ENCODE measurements around the gene DTYMK.

Gene DTYMK

DNA sequence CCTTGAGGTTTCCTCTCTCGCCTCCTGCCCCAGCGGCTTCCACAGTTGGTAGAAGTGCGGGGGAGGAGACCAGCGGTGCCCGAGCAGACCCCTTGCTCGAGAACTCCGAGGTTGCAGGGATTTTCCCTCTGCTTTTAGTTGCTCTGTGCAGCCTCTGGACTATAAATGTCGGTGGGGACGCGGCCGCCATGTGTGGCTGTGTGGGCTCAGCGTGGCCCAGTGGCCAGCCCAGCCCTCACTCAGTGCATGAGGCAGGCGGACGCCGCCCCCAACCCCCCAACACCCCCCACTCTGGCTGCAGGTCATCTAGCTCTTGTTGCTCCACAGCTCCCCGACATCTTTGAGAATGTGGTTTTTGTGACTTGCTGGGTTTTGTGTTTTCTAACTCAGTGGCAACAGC, 32.5 kb upstream of the DTYMK start:
- FAIRE-seq (no peak), DNase-seq (ENCODE audit: insufficient read length, low spot score) (no peak)
- no peak for TF ChIP-seq PAX5 (IDR thresholded peaks at IDR 0.05; ENCODE audit: insufficient read depth, low read length, severe bottlenecking)
- no peak for TF ChIP-seq POLR2AphosphoS5 (IDR thresholded peaks at IDR 0.05; ENCODE audit: low read depth, low read length)
- TF ChIP-seq POLR2A (IDR thresholded peaks at IDR 0.05; ENCODE audit: low read depth, low read length) = no peak
- no peak for TF ChIP-seq POU2F2 (IDR thresholded peaks at IDR 0.05; ENCODE audit: low read depth, low read length)
- no peak for TF ChIP-seq SPI1 (IDR thresholded peaks at IDR 0.05; ENCODE audit: low read depth, low read length)
- no peak for TF ChIP-seq TAF1 (IDR thresholded peaks at IDR 0.05; ENCODE audit: low read depth, low read length)

DNA sequence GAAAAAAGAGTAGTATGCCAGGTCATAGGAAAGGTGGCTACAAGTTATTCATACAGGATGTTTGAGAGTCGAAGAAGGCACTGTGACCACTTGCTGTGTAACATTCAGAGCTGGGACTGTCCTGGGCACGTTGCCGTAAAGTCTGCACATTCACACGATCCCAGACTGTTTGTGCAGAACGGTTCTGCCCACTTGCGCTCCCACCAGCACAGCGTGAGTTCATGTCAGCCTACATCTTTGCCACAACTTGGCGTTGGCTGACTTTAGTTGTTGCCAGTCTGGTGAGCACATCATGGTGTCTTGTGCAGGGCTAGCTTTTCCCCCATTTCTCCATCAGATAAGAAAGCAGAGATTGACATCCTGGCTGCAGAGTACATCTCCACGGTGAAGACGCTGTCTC, 22.3 kb upstream of the DTYMK start:
- TF ChIP-seq POU2F2 (IDR thresholded peaks at IDR 0.05; ENCODE audit: low read depth, low read length) (no peak), PAX5 (IDR thresholded peaks at IDR 0.05; ENCODE audit: insufficient read depth, low read length, severe bottlenecking) (no peak), POLR2A (IDR thresholded peaks at IDR 0.05; ENCODE audit: low read depth, low read length) (no peak), POLR2AphosphoS5 (IDR thresholded peaks at IDR 0.05; ENCODE audit: low read depth, low read length) (no peak)
- FAIRE-seq (no peak), DNase-seq (ENCODE audit: insufficient read length, low spot score) (no peak)

DNA sequence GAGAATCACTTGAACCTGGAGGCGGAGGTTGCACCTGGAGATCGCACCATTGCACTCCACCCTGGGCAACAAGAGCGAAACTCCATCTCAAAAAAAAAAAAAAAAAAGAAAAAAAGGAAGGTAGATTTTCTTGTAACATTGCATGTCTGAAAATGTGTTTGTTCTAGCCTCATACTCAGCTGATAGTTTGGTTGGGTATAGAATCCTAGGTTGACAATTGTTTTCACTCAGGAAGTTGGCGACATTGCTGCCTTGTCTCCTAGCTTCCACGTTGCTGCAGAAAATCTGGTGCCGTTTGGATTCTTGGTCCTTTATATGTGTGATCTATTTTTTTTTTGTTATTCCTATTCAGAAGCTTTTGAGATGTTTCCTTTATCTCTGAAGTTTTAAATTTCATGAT, 19.9 kb upstream of the DTYMK start:
- FAIRE-seq (no peak), DNase-seq (ENCODE audit: insufficient read length, low spot score) (no peak)

DNA sequence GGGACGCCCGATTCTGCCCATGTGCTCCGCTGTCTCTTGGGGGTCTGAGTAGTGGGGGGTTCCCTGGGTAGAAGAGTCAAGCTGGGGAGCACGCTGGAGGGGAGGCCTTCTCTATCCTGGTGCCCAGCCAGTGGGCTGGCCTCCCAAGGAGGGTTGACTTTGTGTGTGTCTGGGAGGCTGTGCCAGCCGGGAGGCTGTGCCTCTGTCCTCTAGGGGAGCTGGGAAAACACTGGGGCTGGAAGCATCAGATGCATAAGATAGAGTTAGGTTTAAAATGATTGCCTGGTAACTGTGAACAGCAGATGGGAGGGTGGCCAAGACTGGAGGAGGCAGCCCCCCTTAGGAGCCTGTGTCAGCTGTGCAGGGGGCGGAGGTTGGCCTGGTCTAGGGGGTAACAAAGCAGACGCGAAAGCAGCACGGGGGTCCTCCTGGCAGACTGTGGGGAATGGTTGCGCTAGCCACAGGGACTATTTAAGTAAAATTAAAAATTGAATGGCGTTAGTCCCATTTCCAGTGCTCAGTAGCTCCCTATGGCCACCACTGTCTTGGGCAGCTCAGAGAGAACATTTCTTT, 16.5 kb upstream of the DTYMK start:
- DNase-seq (ENCODE audit: insufficient read length, low spot score) = no peak
- no peak for TF ChIP-seq POU2F2 (IDR thresholded peaks at IDR 0.05; ENCODE audit: low read depth, low read length)
- no peak for TF ChIP-seq PAX5 (IDR thresholded peaks at IDR 0.05; ENCODE audit: insufficient read depth, low read length, severe bottlenecking)
- TF ChIP-seq SPI1 (IDR thresholded peaks at IDR 0.05; ENCODE audit: low read depth, low read length) = no peak
- no peak for TF ChIP-seq POLR2A (IDR thresholded peaks at IDR 0.05; ENCODE audit: low read depth, low read length)
- no peak for TF ChIP-seq TAF1 (IDR thresholded peaks at IDR 0.05; ENCODE audit: low read depth, low read length)
- FAIRE-seq = no peak

More for the DNA sequence above, 19.9 kb upstream of the DTYMK start:
- TF ChIP-seq POLR2A (IDR thresholded peaks at IDR 0.05; ENCODE audit: low read depth, low read length) (no peak), POU2F2 (IDR thresholded peaks at IDR 0.05; ENCODE audit: low read depth, low read length) (no peak), TAF1 (IDR thresholded peaks at IDR 0.05; ENCODE audit: low read depth, low read length) (no peak)

DNA sequence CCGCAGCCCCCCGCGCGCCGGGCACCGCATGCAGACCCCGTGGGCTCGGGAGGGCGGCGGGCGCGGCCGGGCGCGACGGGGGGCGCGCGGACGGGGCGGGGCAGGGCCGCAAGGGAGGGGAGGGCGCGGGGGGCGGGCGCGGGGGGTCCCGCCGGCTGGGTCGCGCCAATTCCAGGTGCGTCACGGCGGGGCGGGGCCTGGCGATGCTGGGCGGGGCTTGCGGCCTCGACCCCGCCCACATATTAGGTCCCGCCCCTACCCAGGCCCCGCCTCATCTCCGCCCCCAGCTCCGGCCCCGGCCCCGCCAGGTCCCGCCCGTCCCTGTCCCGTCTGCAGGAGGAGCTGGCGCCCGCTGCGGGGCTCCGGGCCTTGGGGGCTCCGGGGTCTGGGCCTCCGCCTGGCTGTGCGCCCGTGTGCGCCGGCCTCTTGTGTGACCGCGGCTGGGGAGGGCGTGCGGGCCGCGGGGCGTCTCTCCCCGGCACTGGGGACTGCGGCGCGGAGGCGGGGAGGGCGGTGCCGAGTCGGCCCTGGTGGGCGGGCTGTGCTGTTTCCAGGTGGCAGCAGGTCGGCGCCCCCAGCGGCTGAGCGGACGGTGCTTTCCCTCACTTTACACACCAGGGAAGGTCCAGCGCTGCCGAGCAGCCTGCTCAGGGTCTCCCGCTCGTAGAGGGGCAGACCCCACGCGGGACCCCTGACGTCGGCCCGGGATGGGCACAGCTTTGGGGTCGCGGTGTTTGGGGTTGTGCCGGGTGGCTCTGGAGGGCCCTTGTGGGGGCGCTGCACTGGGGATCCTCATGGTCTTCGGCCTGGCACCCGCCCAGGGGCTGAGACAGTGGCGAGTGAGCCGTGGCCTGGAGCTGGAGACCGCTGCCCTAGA, 15.8 kb upstream of the DTYMK start:
- no peak for TF ChIP-seq POU2F2 (IDR thresholded peaks at IDR 0.05; ENCODE audit: low read depth, low read length)
- no peak for TF ChIP-seq SPI1 (IDR thresholded peaks at IDR 0.05; ENCODE audit: low read depth, low read length)
- TF ChIP-seq POLR2A (IDR thresholded peaks at IDR 0.05; ENCODE audit: low read depth, low read length) = no peak
- TF ChIP-seq POLR2AphosphoS5 (IDR thresholded peaks at IDR 0.05; ENCODE audit: low read depth, low read length) = no peak
- DNase-seq (ENCODE audit: insufficient read length, low spot score) (peak; percentile 93), FAIRE-seq (peak; percentile 97)

DNA sequence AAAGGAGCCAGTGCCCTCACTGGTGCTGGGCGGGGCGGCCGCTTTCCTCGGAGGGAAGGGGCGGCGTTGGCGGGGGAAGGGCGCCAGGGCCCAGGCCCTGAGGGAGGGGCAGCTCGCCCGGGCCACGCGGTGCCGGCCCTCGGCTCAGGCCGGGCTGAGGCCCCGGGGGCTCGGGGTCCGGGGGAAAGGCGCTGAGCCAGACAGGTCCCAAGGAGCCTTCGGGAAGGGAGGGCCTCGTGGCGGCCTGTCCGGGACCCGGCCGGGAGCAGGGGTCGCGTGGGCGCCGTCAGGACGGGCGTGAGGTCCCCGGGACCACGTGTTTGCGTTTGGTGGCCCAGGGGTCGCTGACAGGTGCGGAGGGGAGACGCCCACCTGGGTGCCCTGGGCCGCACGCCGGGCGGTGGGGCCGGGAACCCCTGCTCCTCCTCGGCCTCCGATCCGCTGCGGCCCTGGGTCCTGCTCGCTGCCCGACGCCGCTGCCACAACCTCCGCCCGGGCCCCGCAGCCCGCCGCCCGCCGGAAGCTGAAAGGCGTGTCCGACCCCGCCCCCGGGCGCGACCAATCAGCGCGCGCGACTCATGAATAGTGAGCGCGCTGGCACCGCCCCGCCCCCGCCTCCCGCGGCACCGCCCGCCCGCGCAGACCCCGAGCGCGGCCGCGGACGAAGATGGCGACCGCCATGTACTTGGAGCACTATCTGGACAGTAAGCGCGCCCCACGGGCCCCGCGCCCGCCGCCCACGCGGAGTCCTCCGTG, 15.0 kb upstream of the DTYMK start, which contains the start of gene ING5:
Gene ING5 (plus strand): TSS at position 641 of the 756 bp plus-strand sequence. CDS start 27 bp downstream, at position 668.
- TF ChIP-seq POU2F2 (IDR thresholded peaks at IDR 0.05; ENCODE audit: low read depth, low read length) = 0 out of 2 replicates have a peak, but pooled peaks have one; percentile 45
- TF ChIP-seq TAF1 (IDR thresholded peaks at IDR 0.05; ENCODE audit: low read depth, low read length) = 0 out of 2 replicates have a peak, but pooled peaks have one; percentile 10
- TF ChIP-seq PAX5 (IDR thresholded peaks at IDR 0.05; ENCODE audit: insufficient read depth, low read length, severe bottlenecking) = peak; percentile 18
- no peak for TF ChIP-seq SPI1 (IDR thresholded peaks at IDR 0.05; ENCODE audit: low read depth, low read length)
- TF ChIP-seq POLR2AphosphoS5 (IDR thresholded peaks at IDR 0.05; ENCODE audit: low read depth, low read length) = peak; percentile 73
- peak; percentile 69 for DNase-seq (ENCODE audit: insufficient read length, low spot score)
- no peak for FAIRE-seq

DNA sequence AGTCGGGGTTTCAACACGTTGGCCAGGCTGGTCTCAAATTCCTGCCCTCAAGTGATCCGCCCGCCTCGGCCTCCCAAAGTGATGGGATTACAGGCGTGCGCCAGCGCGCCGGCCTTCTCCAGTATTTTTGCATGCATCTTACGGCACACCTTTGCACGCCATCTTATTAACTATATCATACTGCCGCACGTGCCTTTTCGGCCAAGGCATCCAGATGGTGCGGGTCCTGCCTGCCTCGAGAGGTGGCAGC, 14.5 kb upstream of the DTYMK start:
- TF ChIP-seq TAF1 (IDR thresholded peaks at IDR 0.05; ENCODE audit: low read depth, low read length) = 0 out of 2 replicates have a peak, but pooled peaks have one; percentile 8
- TF ChIP-seq PAX5 (IDR thresholded peaks at IDR 0.05; ENCODE audit: insufficient read depth, low read length, severe bottlenecking) = no peak
- TF ChIP-seq POLR2AphosphoS5 (IDR thresholded peaks at IDR 0.05; ENCODE audit: low read depth, low read length) = no peak
- no peak for TF ChIP-seq SPI1 (IDR thresholded peaks at IDR 0.05; ENCODE audit: low read depth, low read length)
- no peak for TF ChIP-seq POU2F2 (IDR thresholded peaks at IDR 0.05; ENCODE audit: low read depth, low read length)
- no peak for TF ChIP-seq POLR2A (IDR thresholded peaks at IDR 0.05; ENCODE audit: low read depth, low read length)
- FAIRE-seq = no peak
- no peak for DNase-seq (ENCODE audit: insufficient read length, low spot score)

DNA sequence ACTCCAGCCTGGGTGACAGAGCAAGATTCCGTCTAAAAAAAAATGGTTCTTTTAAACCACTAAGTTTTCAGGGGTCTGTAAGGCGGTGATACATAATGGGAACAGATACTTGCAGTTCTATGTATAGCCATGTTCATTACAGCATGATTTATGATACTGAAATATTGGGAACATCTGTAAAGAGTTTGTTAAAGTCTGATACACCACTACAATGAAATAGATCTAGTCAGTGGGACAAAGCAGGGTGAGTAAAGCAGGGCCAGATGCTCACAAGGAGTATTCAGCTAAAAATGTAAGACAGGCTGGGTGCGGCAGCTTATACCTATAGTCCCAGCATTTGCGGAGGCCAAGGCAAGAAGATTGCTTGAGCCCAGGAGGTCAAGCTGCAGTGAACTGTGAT, 9.0 kb upstream of the DTYMK start:
- FAIRE-seq (no peak), DNase-seq (ENCODE audit: insufficient read length, low spot score) (no peak)
- no peak for TF ChIP-seq POLR2A (IDR thresholded peaks at IDR 0.05; ENCODE audit: low read depth, low read length)
- TF ChIP-seq POLR2AphosphoS5 (IDR thresholded peaks at IDR 0.05; ENCODE audit: low read depth, low read length) = no peak
- TF ChIP-seq POU2F2 (IDR thresholded peaks at IDR 0.05; ENCODE audit: low read depth, low read length) = no peak
- TF ChIP-seq TAF1 (IDR thresholded peaks at IDR 0.05; ENCODE audit: low read depth, low read length) = no peak
- TF ChIP-seq SPI1 (IDR thresholded peaks at IDR 0.05; ENCODE audit: low read depth, low read length) = no peak
- no peak for TF ChIP-seq PAX5 (IDR thresholded peaks at IDR 0.05; ENCODE audit: insufficient read depth, low read length, severe bottlenecking)

DNA sequence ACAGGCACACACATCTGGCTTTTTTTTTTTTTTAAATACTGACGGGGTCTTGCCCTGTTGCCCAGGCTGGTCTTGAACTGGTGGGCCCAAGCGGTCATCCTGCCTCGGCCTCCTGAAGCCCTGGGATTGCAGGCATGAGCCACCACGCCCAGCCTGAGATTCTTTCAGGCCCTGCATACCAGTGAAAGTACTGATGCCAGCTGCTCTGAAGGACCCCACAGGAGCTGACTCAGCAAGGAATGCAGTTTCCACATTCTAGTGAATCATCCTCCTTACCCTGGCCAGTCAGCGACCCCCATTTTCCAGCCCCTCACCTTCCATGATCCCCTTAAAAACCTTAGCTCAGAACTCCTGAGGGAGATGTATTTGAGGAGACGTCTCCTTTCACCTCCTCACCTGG, 5.8 kb upstream of the DTYMK start:
- no peak for TF ChIP-seq POLR2A (IDR thresholded peaks at IDR 0.05; ENCODE audit: low read depth, low read length)
- DNase-seq (ENCODE audit: insufficient read length, low spot score) = no peak
- FAIRE-seq = no peak
